AG04449 (cell line): Measurements from ENCODE around the gene STRN3.
A peak's percentile ranks its signal among the peaks of the same experiment; 100 is the strongest.

ENCODE experiments used
- CTCF ChIA-PET: fragments of 350-600 bp; formaldehyde crosslinking; extraction: SDS; loops from one replicate; lab custom pipeline; 2021; ENCODE audit warnings: antibody characterized with exemption; lab: Yijun Ruan, JAX
- POLR2A ChIA-PET: fragments of 400-600, 350-600 bp; formaldehyde crosslinking; extraction: SDS; loops from one replicate; lab custom pipeline; 2020; ENCODE audit warnings: antibody characterized with exemption, inconsistent platforms; lab: Yijun Ruan, JAX
- DNase-seq: peaks from one replicate; pipeline ENCODE4 v3.0.0-alpha.2; 2010; ENCODE audit warnings: low read depth, low spot score
- H3K4me3 ChIP-seq: 2 replicates; pipeline ENCODE4 v1.5.1; 2011; ENCODE audit warnings: low read depth, mild to moderate bottlenecking, control low read depth, low read length
- TF ChIP-seq, protein P1 (sequence below): IDR thresholded peaks from one replicate; pipeline ENCODE4 v1.5.1; 2011; ENCODE audit warnings: mild to moderate bottlenecking, moderate library complexity, low read length, control low read depth, inconsistent platforms; ENCODE audit not compliant: insufficient read depth; ENCODE audit errors: missing control alignments

STRN3 gene

DNA sequence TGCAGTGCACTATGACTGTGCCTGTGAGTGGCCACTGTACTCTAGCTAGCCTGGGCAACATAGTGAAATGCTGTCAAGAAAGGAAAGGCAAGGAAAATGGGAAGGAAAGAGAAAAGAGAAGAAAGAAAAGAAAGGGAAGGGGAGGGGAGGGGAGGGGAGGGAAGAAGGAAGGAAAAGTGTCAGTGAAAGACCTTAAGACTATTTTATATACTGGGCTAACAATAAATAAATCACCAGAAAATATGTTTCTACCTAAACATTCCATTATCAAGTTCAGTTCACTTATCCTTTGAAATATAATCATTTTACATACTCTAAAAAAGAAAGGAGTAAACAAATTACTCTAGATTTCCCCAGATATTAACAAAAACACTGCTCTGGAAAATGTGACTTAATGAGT, 129.7 kb downstream of the STRN3 start:
- TF ChIP-seq, protein P1, sequence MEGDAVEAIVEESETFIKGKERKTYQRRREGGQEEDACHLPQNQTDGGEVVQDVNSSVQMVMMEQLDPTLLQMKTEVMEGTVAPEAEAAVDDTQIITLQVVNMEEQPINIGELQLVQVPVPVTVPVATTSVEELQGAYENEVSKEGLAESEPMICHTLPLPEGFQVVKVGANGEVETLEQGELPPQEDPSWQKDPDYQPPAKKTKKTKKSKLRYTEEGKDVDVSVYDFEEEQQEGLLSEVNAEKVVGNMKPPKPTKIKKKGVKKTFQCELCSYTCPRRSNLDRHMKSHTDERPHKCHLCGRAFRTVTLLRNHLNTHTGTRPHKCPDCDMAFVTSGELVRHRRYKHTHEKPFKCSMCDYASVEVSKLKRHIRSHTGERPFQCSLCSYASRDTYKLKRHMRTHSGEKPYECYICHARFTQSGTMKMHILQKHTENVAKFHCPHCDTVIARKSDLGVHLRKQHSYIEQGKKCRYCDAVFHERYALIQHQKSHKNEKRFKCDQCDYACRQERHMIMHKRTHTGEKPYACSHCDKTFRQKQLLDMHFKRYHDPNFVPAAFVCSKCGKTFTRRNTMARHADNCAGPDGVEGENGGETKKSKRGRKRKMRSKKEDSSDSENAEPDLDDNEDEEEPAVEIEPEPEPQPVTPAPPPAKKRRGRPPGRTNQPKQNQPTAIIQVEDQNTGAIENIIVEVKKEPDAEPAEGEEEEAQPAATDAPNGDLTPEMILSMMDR: no peak
- POLR2A ChIA-PET: no interaction called here
- H3K4me3 ChIP-seq: no peak overlapping the region
- DNase-seq: no peak
- CTCF ChIA-PET: no interaction called here

DNA sequence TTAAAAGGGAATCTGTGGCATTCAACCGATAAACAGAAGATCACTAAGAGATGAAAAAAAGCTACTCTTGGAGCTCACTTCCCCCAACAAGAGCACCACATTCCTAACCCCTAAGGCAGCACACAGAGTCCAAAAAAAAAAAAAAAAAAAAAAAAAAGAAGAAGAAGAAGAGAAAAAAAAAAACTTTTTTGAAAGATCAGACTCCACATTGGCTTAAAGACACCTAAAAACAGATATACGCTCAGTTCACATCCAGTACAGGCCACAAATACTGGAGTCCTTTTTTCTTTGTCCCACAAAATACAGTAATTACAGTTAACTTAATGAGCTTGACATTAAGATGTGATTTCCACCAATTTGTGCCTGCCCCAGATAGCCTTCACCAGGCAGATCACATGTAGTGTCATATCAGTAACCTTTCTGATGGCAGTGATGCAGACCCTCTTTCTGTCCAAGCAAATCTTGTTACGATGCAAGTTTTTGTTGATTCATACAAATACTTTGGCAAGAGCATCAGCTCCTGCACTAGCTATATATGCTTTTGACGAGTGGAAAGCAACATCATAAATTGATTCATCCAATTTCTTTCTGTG, 131.2 kb downstream of the STRN3 start:
- ChIA-PET POLR2A (no interaction called here), CTCF (interaction anchor here (1.1 kb wide), 1 partner anchor 9 kb away, joined by 3 read pairs; no protein-coding TSS in a partner anchor)
- TF ChIP-seq, protein P1: no peak
- DNase-seq: no peak
- H3K4me3 ChIP-seq: no peak overlapping the region

DNA sequence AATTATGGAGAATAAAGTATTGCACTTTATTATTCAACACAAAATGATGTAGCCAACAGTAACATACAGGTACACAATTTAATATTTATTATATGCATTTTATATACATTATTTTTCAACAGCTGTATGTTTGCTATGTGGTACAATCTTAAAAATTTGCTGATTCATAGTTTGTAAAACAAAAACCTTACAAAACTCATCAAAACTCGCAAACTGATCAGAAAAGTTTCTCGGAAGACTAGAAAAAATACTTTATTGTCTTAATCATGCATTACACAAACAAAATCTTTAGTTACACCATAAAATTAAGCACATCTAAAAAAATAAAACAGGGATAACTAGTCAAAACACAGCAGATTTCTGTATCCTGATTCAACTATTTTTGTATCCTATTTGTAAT, 132.4 kb downstream of the STRN3 start:
- CTCF ChIA-PET: no interaction called here

DNA sequence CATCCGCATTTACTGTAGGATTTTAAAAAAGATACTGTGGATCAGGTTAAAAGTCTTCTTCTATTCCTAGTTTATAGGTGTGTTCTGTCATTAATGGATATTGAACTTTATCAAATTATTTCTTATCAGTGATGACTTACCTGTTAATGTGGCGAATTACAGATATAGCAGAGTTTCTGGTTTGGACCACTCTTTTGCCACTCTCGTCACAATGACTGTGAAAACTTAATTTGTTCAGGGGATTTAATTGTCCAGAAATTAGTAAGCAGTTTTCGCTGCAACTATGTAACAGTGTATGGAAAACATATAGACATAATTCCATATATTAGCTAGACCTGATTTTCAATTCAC, 137.0 kb downstream of the STRN3 start:
- TF ChIP-seq, protein P1: no peak
- ChIA-PET CTCF (no interaction called here), POLR2A (no interaction called here)
- DNase-seq: no peak
- no peak overlapping the region for H3K4me3 ChIP-seq

More for the DNA sequence above, 132.4 kb downstream of the STRN3 start:
- TF ChIP-seq, protein P1: no peak
- H3K4me3 ChIP-seq: no peak overlapping the region
- POLR2A ChIA-PET: no interaction called here
- DNase-seq: no peak

DNA sequence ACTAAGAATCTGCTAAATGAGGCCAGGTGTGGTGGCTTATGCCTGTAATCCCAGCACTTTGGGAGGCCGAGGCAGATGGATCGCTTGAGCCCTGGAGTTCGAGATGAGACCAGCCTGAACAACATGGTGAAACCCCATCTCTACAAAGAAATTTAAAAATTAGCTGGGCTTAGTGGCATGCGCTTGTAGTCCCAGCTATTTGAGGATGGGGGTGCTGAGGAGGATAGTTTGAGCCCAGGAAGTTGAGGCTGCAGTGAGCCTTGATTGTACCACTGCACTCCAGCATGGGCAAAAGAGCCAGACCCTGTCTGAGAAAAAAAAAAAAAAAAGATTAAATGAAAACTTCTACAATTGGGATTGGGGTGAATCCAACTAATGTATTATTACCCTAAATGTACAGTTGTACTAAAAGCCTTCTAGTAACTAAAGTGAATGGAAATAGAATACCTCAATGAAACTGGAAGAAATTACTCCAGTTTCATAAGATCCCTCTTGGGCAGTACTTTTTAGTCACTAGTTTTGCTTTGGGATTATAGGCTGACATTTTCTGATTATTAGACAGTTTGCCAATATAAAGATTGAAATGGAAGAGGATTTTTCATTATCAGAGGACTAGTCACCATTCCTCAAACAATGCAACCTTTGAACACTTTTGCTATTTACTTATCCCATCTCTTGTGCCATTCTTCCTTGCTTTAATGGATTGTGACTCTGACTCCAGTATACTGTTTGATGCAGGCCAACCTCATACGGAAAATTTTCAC, 137.5 kb downstream of the STRN3 start:
- TF ChIP-seq, protein P1: no peak
- no peak overlapping the region for H3K4me3 ChIP-seq
- POLR2A ChIA-PET: no interaction called here
- no peak for DNase-seq
- CTCF ChIA-PET: no interaction called here

DNA sequence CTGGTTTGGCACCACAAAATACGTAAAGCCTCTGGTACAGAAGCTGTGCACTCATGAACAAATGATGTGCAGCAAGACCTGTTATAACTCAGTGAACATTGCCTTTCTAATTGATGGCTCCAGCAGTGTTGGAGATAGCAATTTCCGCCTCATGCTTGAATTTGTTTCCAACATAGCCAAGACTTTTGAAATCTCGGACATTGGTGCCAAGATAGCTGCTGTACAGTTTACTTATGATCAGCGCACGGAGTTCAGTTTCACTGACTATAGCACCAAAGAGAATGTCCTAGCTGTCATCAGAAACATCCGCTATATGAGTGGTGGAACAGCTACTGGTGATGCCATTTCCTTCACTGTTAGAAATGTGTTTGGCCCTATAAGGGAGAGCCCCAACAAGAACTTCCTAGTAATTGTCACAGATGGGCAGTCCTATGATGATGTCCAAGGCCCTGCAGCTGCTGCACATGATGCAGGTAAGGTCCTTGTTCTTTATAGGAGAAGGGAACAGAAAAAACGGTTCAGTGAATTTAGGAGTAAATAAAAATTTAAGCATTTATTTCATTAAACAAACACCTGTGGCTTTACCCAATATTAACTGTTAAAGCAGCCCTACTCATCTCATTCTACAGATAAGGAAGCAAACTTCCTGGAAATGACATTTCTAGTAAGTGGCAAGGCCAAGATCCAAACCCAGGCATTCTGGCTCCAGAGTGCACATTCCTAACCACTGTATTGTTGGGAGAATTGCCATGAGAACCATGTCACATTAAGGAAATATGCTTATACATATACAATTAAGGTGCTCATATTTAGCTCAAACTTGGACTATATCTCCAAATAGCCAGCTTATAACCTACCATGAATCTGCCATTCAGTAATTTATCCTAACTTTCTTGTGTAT, 140.1 kb downstream of the STRN3 start:
- DNase-seq: peak; percentile 9
- no peak overlapping the region for H3K4me3 ChIP-seq
- TF ChIP-seq, protein P1: no peak
- ChIA-PET POLR2A (no interaction called here), CTCF (no interaction called here)
